ENCODE measurements around the gene UTP11. TPM values are rescaled to one million over a fixed set of nuclear protein-coding genes. Genes with fewer than 3 reads are reported as not detected.

Gene UTP11
- polyA plus RNA-seq, 1 donor from 2014 or later = 144 TPM

DNA sequence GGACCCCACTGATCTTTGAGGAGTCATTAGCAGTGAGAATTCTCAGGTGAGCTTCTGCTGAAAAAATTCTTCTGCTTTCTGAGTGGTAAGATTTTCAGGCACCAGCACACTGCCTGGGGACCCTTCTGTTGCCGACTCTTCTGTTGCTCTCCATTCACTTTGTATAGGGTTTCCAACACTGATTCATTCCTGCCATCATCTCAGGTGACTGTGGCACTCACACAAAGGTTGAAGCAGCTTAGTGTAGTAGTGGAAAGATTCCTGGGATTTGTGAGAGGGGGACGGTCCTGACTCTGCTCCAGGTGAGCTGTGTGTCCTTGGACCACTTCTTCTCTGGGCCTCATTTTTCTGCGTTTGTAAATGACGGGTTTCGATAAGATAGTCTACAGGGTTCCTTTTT lies 9.4 kb downstream of the UTP11 start:
- no peaks in the 10 kb centered on the region for H4K20me1 ChIP-seq (ENCODE audit: insufficient read depth)
- no peak overlapping the region for H3K4me2 ChIP-seq (ENCODE audit: low read length)
- peaks cover 6% of the 10 kb centered on the region for H3K79me2 ChIP-seq (replicated peaks; ENCODE audit: insufficient read depth, low read length)
- peaks cover 13% of the 10 kb centered on the region for H3K36me3 ChIP-seq (ENCODE audit: insufficient read depth, low read length)
- H3K9me2 ChIP-seq (ENCODE audit: insufficient read depth, low read length) = no peaks in the 10 kb centered on the region
- H2AFZ ChIP-seq (ENCODE audit: low read depth, low read length) = no peak overlapping the region
- no peaks in the 10 kb centered on the region for H3K9me3 ChIP-seq (ENCODE audit: low read length)
- no peak for TF ChIP-seq POLR2AphosphoS5 (IDR thresholded peaks at IDR 0.05)
- TF ChIP-seq EZH2 (IDR thresholded peaks at IDR 0.05; ENCODE audit: borderline replicate concordance, insufficient read depth, low read length, poor library complexity, severe bottlenecking) = no peak
- TF ChIP-seq MXI1 (conservative IDR thresholded peaks at IDR 0.05; ENCODE audit: poor library complexity, severe bottlenecking) = no peak
- TF ChIP-seq RAD21 (conservative IDR thresholded peaks at IDR 0.05) = no peak
- TF ChIP-seq, protein P1, sequence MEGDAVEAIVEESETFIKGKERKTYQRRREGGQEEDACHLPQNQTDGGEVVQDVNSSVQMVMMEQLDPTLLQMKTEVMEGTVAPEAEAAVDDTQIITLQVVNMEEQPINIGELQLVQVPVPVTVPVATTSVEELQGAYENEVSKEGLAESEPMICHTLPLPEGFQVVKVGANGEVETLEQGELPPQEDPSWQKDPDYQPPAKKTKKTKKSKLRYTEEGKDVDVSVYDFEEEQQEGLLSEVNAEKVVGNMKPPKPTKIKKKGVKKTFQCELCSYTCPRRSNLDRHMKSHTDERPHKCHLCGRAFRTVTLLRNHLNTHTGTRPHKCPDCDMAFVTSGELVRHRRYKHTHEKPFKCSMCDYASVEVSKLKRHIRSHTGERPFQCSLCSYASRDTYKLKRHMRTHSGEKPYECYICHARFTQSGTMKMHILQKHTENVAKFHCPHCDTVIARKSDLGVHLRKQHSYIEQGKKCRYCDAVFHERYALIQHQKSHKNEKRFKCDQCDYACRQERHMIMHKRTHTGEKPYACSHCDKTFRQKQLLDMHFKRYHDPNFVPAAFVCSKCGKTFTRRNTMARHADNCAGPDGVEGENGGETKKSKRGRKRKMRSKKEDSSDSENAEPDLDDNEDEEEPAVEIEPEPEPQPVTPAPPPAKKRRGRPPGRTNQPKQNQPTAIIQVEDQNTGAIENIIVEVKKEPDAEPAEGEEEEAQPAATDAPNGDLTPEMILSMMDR (IDR thresholded peaks at IDR 0.05; ENCODE audit: poor library complexity, severe bottlenecking) = no peak
- TF ChIP-seq, protein P2, sequence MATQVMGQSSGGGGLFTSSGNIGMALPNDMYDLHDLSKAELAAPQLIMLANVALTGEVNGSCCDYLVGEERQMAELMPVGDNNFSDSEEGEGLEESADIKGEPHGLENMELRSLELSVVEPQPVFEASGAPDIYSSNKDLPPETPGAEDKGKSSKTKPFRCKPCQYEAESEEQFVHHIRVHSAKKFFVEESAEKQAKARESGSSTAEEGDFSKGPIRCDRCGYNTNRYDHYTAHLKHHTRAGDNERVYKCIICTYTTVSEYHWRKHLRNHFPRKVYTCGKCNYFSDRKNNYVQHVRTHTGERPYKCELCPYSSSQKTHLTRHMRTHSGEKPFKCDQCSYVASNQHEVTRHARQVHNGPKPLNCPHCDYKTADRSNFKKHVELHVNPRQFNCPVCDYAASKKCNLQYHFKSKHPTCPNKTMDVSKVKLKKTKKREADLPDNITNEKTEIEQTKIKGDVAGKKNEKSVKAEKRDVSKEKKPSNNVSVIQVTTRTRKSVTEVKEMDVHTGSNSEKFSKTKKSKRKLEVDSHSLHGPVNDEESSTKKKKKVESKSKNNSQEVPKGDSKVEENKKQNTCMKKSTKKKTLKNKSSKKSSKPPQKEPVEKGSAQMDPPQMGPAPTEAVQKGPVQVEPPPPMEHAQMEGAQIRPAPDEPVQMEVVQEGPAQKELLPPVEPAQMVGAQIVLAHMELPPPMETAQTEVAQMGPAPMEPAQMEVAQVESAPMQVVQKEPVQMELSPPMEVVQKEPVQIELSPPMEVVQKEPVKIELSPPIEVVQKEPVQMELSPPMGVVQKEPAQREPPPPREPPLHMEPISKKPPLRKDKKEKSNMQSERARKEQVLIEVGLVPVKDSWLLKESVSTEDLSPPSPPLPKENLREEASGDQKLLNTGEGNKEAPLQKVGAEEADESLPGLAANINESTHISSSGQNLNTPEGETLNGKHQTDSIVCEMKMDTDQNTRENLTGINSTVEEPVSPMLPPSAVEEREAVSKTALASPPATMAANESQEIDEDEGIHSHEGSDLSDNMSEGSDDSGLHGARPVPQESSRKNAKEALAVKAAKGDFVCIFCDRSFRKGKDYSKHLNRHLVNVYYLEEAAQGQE (IDR thresholded peaks at IDR 0.05; ENCODE audit: borderline replicate concordance) = no peak
- no peak for TF ChIP-seq TAF1 (IDR thresholded peaks at IDR 0.05; ENCODE audit: low read depth)
- TF ChIP-seq SMC3 (conservative IDR thresholded peaks at IDR 0.05; ENCODE audit: poor library complexity) = no peak
- no peak for TF ChIP-seq EP300 (conservative IDR thresholded peaks at IDR 0.05; ENCODE audit: poor library complexity, severe bottlenecking)
- H3F3A ChIP-seq (ENCODE audit: insufficient read depth, low read length, poor library complexity, severe bottlenecking) = no peaks in the 10 kb centered on the region
- H3K27me3 ChIP-seq (ENCODE audit: insufficient read depth, low read depth, low read length) = no peaks in the 10 kb centered on the region
- no peak overlapping the region for H3K9ac ChIP-seq (ENCODE audit: low read length)
- no peak overlapping the region for H3K4me3 ChIP-seq (ENCODE audit: low read length)
- H3K27ac ChIP-seq (ENCODE audit: low read length) = no peak overlapping the region

DNA sequence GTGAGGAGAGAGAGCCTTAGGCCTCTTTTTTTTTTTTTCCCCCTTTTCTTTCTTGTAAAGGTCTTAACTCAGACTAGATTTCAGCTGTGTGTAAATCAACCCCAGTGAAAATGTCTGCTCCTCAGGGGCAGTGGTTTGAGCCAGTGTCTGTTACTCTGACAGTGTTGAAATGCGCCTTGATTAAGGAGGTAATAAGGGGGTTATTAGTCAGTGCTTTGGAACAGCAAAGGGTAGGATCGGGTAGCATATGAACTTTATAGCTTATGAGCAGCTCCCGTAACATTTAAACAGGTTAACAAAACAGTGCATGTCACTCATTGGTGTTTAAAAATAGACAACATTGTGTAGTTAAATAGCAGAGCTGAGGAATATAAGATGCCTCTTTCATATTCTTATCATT lies 10.3 kb downstream of the UTP11 start:
- H3F3A ChIP-seq (ENCODE audit: insufficient read depth, low read length, poor library complexity, severe bottlenecking) = no peaks in the 10 kb centered on the region
- no peaks in the 10 kb centered on the region for H3K9me2 ChIP-seq (ENCODE audit: insufficient read depth, low read length)
- no peaks in the 10 kb centered on the region for H3K27me3 ChIP-seq (ENCODE audit: insufficient read depth, low read depth, low read length)
- H2AFZ ChIP-seq (ENCODE audit: low read depth, low read length) = no peak overlapping the region
- H3K9me3 ChIP-seq (ENCODE audit: low read length) = no peaks in the 10 kb centered on the region
- TF ChIP-seq SMC3 (conservative IDR thresholded peaks at IDR 0.05; ENCODE audit: poor library complexity) (no peak), EZH2 (IDR thresholded peaks at IDR 0.05; ENCODE audit: borderline replicate concordance, insufficient read depth, low read length, poor library complexity, severe bottlenecking) (no peak), RAD21 (conservative IDR thresholded peaks at IDR 0.05) (no peak), MXI1 (conservative IDR thresholded peaks at IDR 0.05; ENCODE audit: poor library complexity, severe bottlenecking) (no peak), EP300 (conservative IDR thresholded peaks at IDR 0.05; ENCODE audit: poor library complexity, severe bottlenecking) (no peak), TAF1 (IDR thresholded peaks at IDR 0.05; ENCODE audit: low read depth) (no peak), POLR2AphosphoS5 (IDR thresholded peaks at IDR 0.05) (no peak)
- TF ChIP-seq, protein P2 (IDR thresholded peaks at IDR 0.05; ENCODE audit: borderline replicate concordance) = no peak
- TF ChIP-seq, protein P1 (IDR thresholded peaks at IDR 0.05; ENCODE audit: poor library complexity, severe bottlenecking) = no peak
- no peaks in the 10 kb centered on the region for H4K20me1 ChIP-seq (ENCODE audit: insufficient read depth)
- H3K79me2 ChIP-seq (replicated peaks; ENCODE audit: insufficient read depth, low read length) = no peaks in the 10 kb centered on the region
- no peak overlapping the region for H3K4me3 ChIP-seq (ENCODE audit: low read length)
- no peak overlapping the region for H3K9ac ChIP-seq (ENCODE audit: low read length)
- H3K4me2 ChIP-seq (ENCODE audit: low read length) = no peak overlapping the region
- peaks cover 9% of the 10 kb centered on the region for H3K36me3 ChIP-seq (ENCODE audit: insufficient read depth, low read length)
- H3K27ac ChIP-seq (ENCODE audit: low read length) = no peak overlapping the region
